Keratinocyte (primary cell): ENCODE results near the gene CHPF. TPM values are rescaled to one million over a fixed set of nuclear protein-coding genes. Genes with fewer than 3 reads are reported as not detected.

ENCODE experiments used
- DNase-seq: peaks from one replicate; pipeline ENCODE4 v3.0.0-alpha.2; 2011; ENCODE audit warnings: low read depth, missing footprints, low spot score
- FAIRE-seq: peaks from 2 replicates; lab custom pipeline; 2011; peaks lifted over from hg19 to GRCh38; lab: Jason Lieb, UNC
- H2AFZ ChIP-seq: 2 replicates; pipeline ENCODE4 v1.6.0; 2012; ENCODE audit warnings: low read length, control low read depth, inconsistent platforms; ENCODE audit not compliant: control insufficient read depth
- H3K27ac ChIP-seq: 2 replicates; pipeline ENCODE4 v1.5.1; 2011; ENCODE audit warnings: low read length; ENCODE audit not compliant: control insufficient read depth, insufficient read depth
- H3K27me3 ChIP-seq: 3 replicates; pipeline ENCODE4 v1.6.0; 2011; ENCODE audit warnings: low read length; ENCODE audit not compliant: control insufficient read depth, insufficient read depth; ENCODE audit errors: extremely low read depth
- H3K36me3 ChIP-seq, 2 experiments: 2 replicates in 1 of 2; 3 replicates in 1 of 2; pipeline ENCODE4 v1.5.1; 2011; ENCODE audit warnings: low read length in 2 of 2, mild to moderate bottlenecking in 1 of 2; ENCODE audit not compliant: control insufficient read depth in 2 of 2, insufficient read depth in 2 of 2; ENCODE audit errors: extremely low read depth in 1 of 2
- H3K4me1 ChIP-seq: 3 replicates; pipeline ENCODE4 v1.5.1; 2011; ENCODE audit warnings: low read length; ENCODE audit not compliant: control insufficient read depth, insufficient read depth; ENCODE audit errors: extremely low read depth
- H3K4me2 ChIP-seq: 3 replicates; pipeline ENCODE4 v1.6.0; 2011; ENCODE audit warnings: low read depth, low read length; ENCODE audit not compliant: control insufficient read depth, insufficient read depth; ENCODE audit errors: extremely low read depth
- H3K4me3 ChIP-seq, 3 experiments: fragments of 200-600 bp in 1 of 3; sonication (generic) in 1 of 3; 2 replicates in 2 of 3; 3 replicates in 1 of 3; pipeline ENCODE4 v1.5.1; 2011 to 2016; ENCODE audit warnings: low read length in 3 of 3, mild to moderate bottlenecking in 3 of 3, control low read depth in 2 of 3, inconsistent platforms in 1 of 3, low read depth in 1 of 3, mixed read lengths in 1 of 3, mixed run types in 1 of 3, moderate library complexity in 1 of 3; ENCODE audit not compliant: control insufficient read depth in 2 of 3, insufficient read depth in 2 of 3; ENCODE audit errors: extremely low read depth in 1 of 3
- H3K79me2 ChIP-seq: 2 replicates; pipeline ENCODE4 v1.6.0; 2012; ENCODE audit warnings: low read length; ENCODE audit not compliant: control insufficient read depth, insufficient read depth
- H3K9ac ChIP-seq: 3 replicates; pipeline ENCODE4 v1.6.0; 2011; ENCODE audit warnings: low read length; ENCODE audit not compliant: control insufficient read depth, insufficient read depth; ENCODE audit errors: extremely low read depth
- H3K9me1 ChIP-seq: 3 replicates; pipeline ENCODE4 v1.6.0; 2011; ENCODE audit warnings: low read length; ENCODE audit not compliant: control insufficient read depth, insufficient read depth; ENCODE audit errors: extremely low read depth
- H3K9me3 ChIP-seq: 2 replicates; pipeline ENCODE4 v1.5.1; 2012; ENCODE audit warnings: low read depth, low read length; ENCODE audit not compliant: control insufficient read depth
- H4K20me1 ChIP-seq: 3 replicates; pipeline ENCODE4 v1.6.0; 2011; ENCODE audit warnings: low read length; ENCODE audit not compliant: control insufficient read depth, insufficient read depth; ENCODE audit errors: extremely low read depth
- CTCF ChIP-seq, 3 experiments: IDR thresholded peaks in 1 of 3; conservative IDR thresholded peaks in 1 of 3; optimal IDR thresholded peaks in 1 of 3; 2 replicates in 2 of 3; 3 replicates in 1 of 3; pipeline versions ENCODE3 to v1.5.1; 2011; ENCODE audit warnings: low read length in 3 of 3, mild to moderate bottlenecking in 3 of 3, moderate library complexity in 2 of 3, control low read depth in 1 of 3, inconsistent platforms in 1 of 3; ENCODE audit not compliant: insufficient read depth in 2 of 3; ENCODE audit errors: extremely low read depth in 1 of 3
- EZH2 ChIP-seq: IDR thresholded peaks from one replicate; pipeline ENCODE4 v1.6.1; 2012; ENCODE audit warnings: inconsistent platforms, mild to moderate bottlenecking, low read length, moderate library complexity
- dilution Hi-C: fragments of 300-500 bp; cut with MboI; formaldehyde crosslinking; loops from one replicate; pipeline ENCODE4 v1.7.0; 2020; ENCODE audit warnings: low sequenced_read_pairs; ENCODE audit not compliant: extremely low pct_ligation_motif_present
- polyA plus RNA-seq, 5 experiments: library from polyadenylated mRNA; depleted of rRNA in 3 of 5; stranded (reverse) in 3 of 5; stranded (forward) in 1 of 5; unstranded in 1 of 5; fragments of >200 nt; gene quantifications; 1 replicate in 1 of 5; 2 replicates in 3 of 5; 3 replicates in 1 of 5; pipeline versions ENCODE4 v1.2.1 to v1.2.3, GENCODE V29; 2011 to 2012; ENCODE audit warnings: missing spikeins in 2 of 5, low read depth in 1 of 5, low replicate concordance in 1 of 5

Gene CHPF
- polyA plus RNA-seq, 1 donor (not counting 4 experiments of a cell fraction or from before 2014, with no cell fraction given) = 24.4 TPM

- FAIRE-seq (no peak), DNase-seq (no peak)
- no peaks in the 10 kb centered on the region for H3K36me3 ChIP-seq
- no peaks in the 10 kb centered on the region for H3K79me2 ChIP-seq
- H3K27me3 ChIP-seq = peaks cover 65% of the 10 kb centered on the region
- H3K9ac ChIP-seq = no peak overlapping the region
- dilution Hi-C loops = no loop called here
- no peak overlapping the region for H2AFZ ChIP-seq
- TF ChIP-seq EZH2 = no peak
- TF ChIP-seq CTCF (optimal IDR thresholded peaks at IDR 0.05 in 1 of 3, IDR thresholded peaks at IDR 0.05 in 1 of 3, conservative IDR thresholded peaks at IDR 0.05 in 1 of 3; ENCODE audit: extremely low read depth in 1 of 3, insufficient read depth in 2 of 3, low read length in 3 of 3) = peak in 1 of 3 experiments; percentile 0
- H3K4me2 ChIP-seq = no peak overlapping the region
- no peak overlapping the region for H3K27ac ChIP-seq
- H4K20me1 ChIP-seq = no peaks in the 10 kb centered on the region
- no peaks in the 10 kb centered on the region for H3K4me1 ChIP-seq
- no peaks in the 10 kb centered on the region for H3K9me1 ChIP-seq
- no peaks in the 10 kb centered on the region for H3K9me3 ChIP-seq
- no peak overlapping the region for H3K4me3 ChIP-seq
Observed at GRCh38 chr2:219515874-219516629, 27.6 kb downstream of the CHPF start.

GRCh38 chr2:219514836-219515235 is 28.8 kb downstream of the CHPF start:
- Histone ChIP-seq H3K4me3 (no peak overlapping the region), H3K4me2 (no peak overlapping the region), H2AFZ (no peak overlapping the region), H3K79me2 (no peaks in the 10 kb centered on the region), H4K20me1 (no peaks in the 10 kb centered on the region), H3K27ac (no peak overlapping the region), H3K9ac (no peak overlapping the region), H3K9me3 (no peaks in the 10 kb centered on the region), H3K4me1 (no peaks in the 10 kb centered on the region), H3K36me3 (no peaks in the 10 kb centered on the region), H3K9me1 (no peaks in the 10 kb centered on the region), H3K27me3 (peaks cover 75% of the 10 kb centered on the region)
- FAIRE-seq (no peak), DNase-seq (no peak)
- dilution Hi-C loops = no loop called here
- TF ChIP-seq CTCF (optimal IDR thresholded peaks at IDR 0.05 in 1 of 3, IDR thresholded peaks at IDR 0.05 in 1 of 3, conservative IDR thresholded peaks at IDR 0.05 in 1 of 3; ENCODE audit: extremely low read depth in 1 of 3, insufficient read depth in 2 of 3, low read length in 3 of 3) (no peak), EZH2 (no peak)
